ENCODE results near the gene CNTNAP2. TPM values are rescaled to one million over a fixed set of nuclear protein-coding genes. Genes with fewer than 3 reads are reported as not detected.

The CNTNAP2 gene
- total RNA-seq, 1 experiment from 2014 or later: 60.0 TPM

DNA sequence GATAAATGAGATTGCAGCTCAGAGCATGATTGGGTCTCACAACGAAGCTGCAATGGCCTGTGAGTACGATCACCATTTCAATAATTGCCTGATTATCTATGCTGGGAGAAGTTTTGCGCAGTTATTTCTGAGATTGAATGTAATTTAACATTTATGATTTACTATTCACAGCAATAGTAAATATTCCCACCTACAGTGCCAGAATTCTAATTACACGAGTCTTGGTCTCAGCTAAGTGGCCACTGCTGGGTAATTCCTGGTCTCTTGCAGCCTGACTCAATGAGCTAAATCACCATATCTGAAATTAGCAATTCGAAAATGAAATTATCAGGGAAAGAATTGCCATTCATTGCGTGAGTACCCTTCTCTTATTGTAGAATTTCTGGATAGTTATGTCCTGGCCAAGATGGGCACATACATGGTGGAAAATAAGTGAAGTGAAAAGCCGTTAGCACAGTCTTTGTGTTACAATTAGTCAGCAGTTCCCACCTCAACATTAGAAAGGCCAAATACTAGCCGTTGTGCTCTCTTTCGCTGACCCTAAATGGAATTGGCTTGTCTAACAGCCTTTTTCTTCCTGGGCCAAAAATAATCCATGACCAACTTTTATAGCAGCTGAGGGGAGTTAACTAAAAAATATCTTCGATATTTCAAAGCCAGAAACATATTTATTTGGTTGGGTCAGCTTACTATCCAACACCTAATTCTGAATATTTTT, 1793.0 kb downstream of the CNTNAP2 start:
- no peak for TF ChIP-seq EZH2 (IDR thresholded peaks at IDR 0.05; ENCODE audit: borderline replicate concordance, low read depth, low read length, poor library complexity, severe bottlenecking)
- TF ChIP-seq, protein P1, sequence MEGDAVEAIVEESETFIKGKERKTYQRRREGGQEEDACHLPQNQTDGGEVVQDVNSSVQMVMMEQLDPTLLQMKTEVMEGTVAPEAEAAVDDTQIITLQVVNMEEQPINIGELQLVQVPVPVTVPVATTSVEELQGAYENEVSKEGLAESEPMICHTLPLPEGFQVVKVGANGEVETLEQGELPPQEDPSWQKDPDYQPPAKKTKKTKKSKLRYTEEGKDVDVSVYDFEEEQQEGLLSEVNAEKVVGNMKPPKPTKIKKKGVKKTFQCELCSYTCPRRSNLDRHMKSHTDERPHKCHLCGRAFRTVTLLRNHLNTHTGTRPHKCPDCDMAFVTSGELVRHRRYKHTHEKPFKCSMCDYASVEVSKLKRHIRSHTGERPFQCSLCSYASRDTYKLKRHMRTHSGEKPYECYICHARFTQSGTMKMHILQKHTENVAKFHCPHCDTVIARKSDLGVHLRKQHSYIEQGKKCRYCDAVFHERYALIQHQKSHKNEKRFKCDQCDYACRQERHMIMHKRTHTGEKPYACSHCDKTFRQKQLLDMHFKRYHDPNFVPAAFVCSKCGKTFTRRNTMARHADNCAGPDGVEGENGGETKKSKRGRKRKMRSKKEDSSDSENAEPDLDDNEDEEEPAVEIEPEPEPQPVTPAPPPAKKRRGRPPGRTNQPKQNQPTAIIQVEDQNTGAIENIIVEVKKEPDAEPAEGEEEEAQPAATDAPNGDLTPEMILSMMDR (conservative IDR thresholded peaks at IDR 0.05; ENCODE audit: low read depth, low read length): no peak
- CTCF ChIA-PET: no interaction called here
- H3K27me3 ChIP-seq (replicated peaks; ENCODE audit: insufficient read depth, low read depth, low read length, poor library complexity): no peaks in the 10 kb centered on the region
- no peak overlapping the region for H3K27ac ChIP-seq (ENCODE audit: low read depth, low read length, poor library complexity, severe bottlenecking)
- no TSS peak for BruUV-seq (replicated peaks)
- H3K4me3 ChIP-seq (ENCODE audit: low read depth, low read length, poor library complexity, severe bottlenecking): no peak overlapping the region
- intact Hi-C loops (cut with micrococcal nuclease; ENCODE audit: unreplicated experiment): no loop called here
- DNase-seq (ENCODE audit: low spot score): no peak
- POLR2A ChIA-PET (ENCODE audit: low non-redundant PET): no interaction called here
- H3K9me3 ChIP-seq (ENCODE audit: low read depth, low read length, poor library complexity, severe bottlenecking): no peaks in the 10 kb centered on the region
- H3K4me1 ChIP-seq (ENCODE audit: insufficient read depth, low read length, poor library complexity, severe bottlenecking): no peaks in the 10 kb centered on the region
- H3K36me3 ChIP-seq (ENCODE audit: insufficient read depth, low read length, poor library complexity, severe bottlenecking): no peaks in the 10 kb centered on the region

DNA sequence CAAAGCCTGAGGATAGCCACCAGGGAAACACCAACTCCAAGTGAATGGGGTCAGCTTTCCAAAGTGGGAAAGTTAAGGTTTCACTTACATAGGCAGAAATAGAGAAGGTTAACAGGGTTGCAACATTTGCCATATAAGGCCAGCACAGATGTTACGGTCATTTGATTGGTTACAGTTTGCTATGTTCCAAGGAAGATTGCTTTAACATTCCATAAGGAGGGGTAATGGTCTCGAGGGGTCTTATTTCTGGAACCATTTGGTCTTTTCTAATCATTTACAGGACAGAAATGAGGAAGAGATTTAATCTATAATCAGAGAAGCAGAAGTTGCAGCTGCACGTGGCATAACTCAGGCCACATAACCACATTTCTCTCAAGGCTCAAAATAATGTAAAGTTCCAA, 1794.6 kb downstream of the CNTNAP2 start:
- no peak overlapping the region for H3K27ac ChIP-seq (ENCODE audit: low read depth, low read length, poor library complexity, severe bottlenecking)
- TF ChIP-seq, protein P1 (conservative IDR thresholded peaks at IDR 0.05; ENCODE audit: low read depth, low read length): no peak
- TF ChIP-seq EZH2 (IDR thresholded peaks at IDR 0.05; ENCODE audit: borderline replicate concordance, low read depth, low read length, poor library complexity, severe bottlenecking): no peak
- H3K36me3 ChIP-seq (ENCODE audit: insufficient read depth, low read length, poor library complexity, severe bottlenecking): no peaks in the 10 kb centered on the region
- no TSS peak for BruUV-seq (replicated peaks)
- H3K4me3 ChIP-seq (ENCODE audit: low read depth, low read length, poor library complexity, severe bottlenecking): no peak overlapping the region
- no peaks in the 10 kb centered on the region for H3K27me3 ChIP-seq (replicated peaks; ENCODE audit: insufficient read depth, low read depth, low read length, poor library complexity)
- H3K9me3 ChIP-seq (ENCODE audit: low read depth, low read length, poor library complexity, severe bottlenecking): no peaks in the 10 kb centered on the region
- intact Hi-C loops (cut with micrococcal nuclease; ENCODE audit: unreplicated experiment): no loop called here
- POLR2A ChIA-PET (ENCODE audit: low non-redundant PET): no interaction called here
- DNase-seq (ENCODE audit: low spot score): no peak
- no peaks in the 10 kb centered on the region for H3K4me1 ChIP-seq (ENCODE audit: insufficient read depth, low read length, poor library complexity, severe bottlenecking)
- CTCF ChIA-PET: no interaction called here

DNA sequence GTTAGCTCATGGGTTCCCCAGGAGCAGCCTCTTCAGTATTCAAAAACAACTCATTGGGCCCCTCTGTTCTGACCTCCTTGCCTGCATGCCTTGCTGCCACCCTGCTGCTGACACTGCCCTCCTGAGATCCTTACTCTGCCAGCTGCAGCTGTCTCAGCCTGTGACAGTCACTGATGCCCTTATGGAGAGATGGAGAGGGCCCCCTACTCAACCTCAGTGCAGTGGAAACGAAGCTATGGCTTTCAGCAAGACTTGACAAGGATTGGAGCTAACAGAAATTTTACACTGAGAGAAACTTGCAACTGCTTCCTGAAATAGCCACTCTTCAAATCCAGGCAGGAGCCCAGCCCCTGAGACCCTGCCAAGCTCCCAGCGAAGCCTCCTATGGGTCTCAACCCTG, 1795.7 kb downstream of the CNTNAP2 start:
- CTCF ChIA-PET: no interaction called here
- no peaks in the 10 kb centered on the region for H3K27me3 ChIP-seq (replicated peaks; ENCODE audit: insufficient read depth, low read depth, low read length, poor library complexity)
- intact Hi-C loops (cut with micrococcal nuclease; ENCODE audit: unreplicated experiment): no loop called here
- no peaks in the 10 kb centered on the region for H3K36me3 ChIP-seq (ENCODE audit: insufficient read depth, low read length, poor library complexity, severe bottlenecking)
- no peaks in the 10 kb centered on the region for H3K9me3 ChIP-seq (ENCODE audit: low read depth, low read length, poor library complexity, severe bottlenecking)
- H3K4me3 ChIP-seq (ENCODE audit: low read depth, low read length, poor library complexity, severe bottlenecking): no peak overlapping the region
- H3K4me1 ChIP-seq (ENCODE audit: insufficient read depth, low read length, poor library complexity, severe bottlenecking): no peaks in the 10 kb centered on the region
- no TSS peak for BruUV-seq (replicated peaks)
- TF ChIP-seq EZH2 (IDR thresholded peaks at IDR 0.05; ENCODE audit: borderline replicate concordance, low read depth, low read length, poor library complexity, severe bottlenecking): no peak
- H3K27ac ChIP-seq (ENCODE audit: low read depth, low read length, poor library complexity, severe bottlenecking): no peak overlapping the region
- DNase-seq (ENCODE audit: low spot score): no peak
- POLR2A ChIA-PET (ENCODE audit: low non-redundant PET): no interaction called here
